ENCODE data around the gene CLCF1.

Gene CLCF1

GRCh38 chr11:67410984-67411784 lies 37.8 kb upstream of the CLCF1 start:
- H2BK5ac ChIP-seq (ENCODE audit: low read length): no peak overlapping the region
- H3K23ac ChIP-seq (ENCODE audit: low read depth, low read length, poor library complexity): no peak overlapping the region
- H4K8ac ChIP-seq (ENCODE audit: low read depth, low read length): no peak overlapping the region
- no peaks in the 10 kb centered on the region for H3K36me3 ChIP-seq (replicated peaks in 1 of 2; ENCODE audit: control insufficient read depth in 2 of 2, insufficient read depth in 2 of 2, low read length in 2 of 2)
- H3K79me1 ChIP-seq (ENCODE audit: low read depth, low read length): peaks cover 2% of the 10 kb centered on the region
- H3K4ac ChIP-seq (ENCODE audit: low read length): peak overlapping the region; percentile 30
- H3K4me2 ChIP-seq (ENCODE audit: insufficient read depth, low read length, poor library complexity, severe bottlenecking): no peak overlapping the region
- H3K9ac ChIP-seq (ENCODE audit: low read depth, low read length, poor library complexity): peak overlapping the region; percentile 12
- H3K9me3 ChIP-seq (replicated peaks in 1 of 2; ENCODE audit: control insufficient read depth in 2 of 2, insufficient read depth in 1 of 2, low read depth in 1 of 2, low read length in 2 of 2): no peaks in the 10 kb centered on the region
- H3K27me3 ChIP-seq (ENCODE audit: control insufficient read depth in 3 of 3, insufficient read depth in 3 of 3, low read depth in 1 of 3, low read length in 3 of 3): peaks cover 0 to 12% (median 2%) of the 10 kb centered on the region in 3 experiments
- WGBS, 2 donors (ENCODE audit: extremely low coverage in 2 of 2, insufficient read length in 2 of 2, insufficient replicate concordance in 1 of 2): no CpG with 5 or more reads among the region's 17 CpGs
- peaks cover 3 to 20% of the 10 kb centered on the region in 2 donors for H3K4me1 ChIP-seq (ENCODE audit: control insufficient read depth in 2 of 2, insufficient read depth in 1 of 2, low read depth in 1 of 2, low read length in 2 of 2)
- H2BK120ac ChIP-seq (ENCODE audit: low read depth, low read length): peak overlapping the region; percentile 39
- no peak overlapping the region for H2BK12ac ChIP-seq (ENCODE audit: low read length)
- no peak overlapping the region for H3K4me3 ChIP-seq (ENCODE audit: low read length in 2 of 2)
- H3K18ac ChIP-seq (ENCODE audit: low read length): peak overlapping the region; percentile 45
- DNase-seq (ENCODE audit: low spot score): no peak
- H4K91ac ChIP-seq (ENCODE audit: low read depth, low read length, poor library complexity): no peak overlapping the region
- H2AFZ ChIP-seq (ENCODE audit: low read length): no peak overlapping the region
- no peak overlapping the region for H3K27ac ChIP-seq (replicated peaks; ENCODE audit: low read length)
- peak overlapping the region; percentile 60 for H2BK15ac ChIP-seq (ENCODE audit: low read length)
- peak overlapping the region; percentile 79 for H2AK5ac ChIP-seq (ENCODE audit: low read depth, low read length)
- no peak overlapping the region for H3K14ac ChIP-seq (ENCODE audit: low read length)

- Histone ChIP-seq H3K4me3 (ENCODE audit: low read length in 2 of 2) (no peak overlapping the region), H3K36me3 (replicated peaks in 1 of 2; ENCODE audit: control insufficient read depth in 2 of 2, insufficient read depth in 2 of 2, low read length in 2 of 2) (no peaks in the 10 kb centered on the region), H2AFZ (ENCODE audit: low read length) (no peak overlapping the region), H4K8ac (ENCODE audit: low read depth, low read length) (no peak overlapping the region), H2BK5ac (ENCODE audit: low read length) (no peak overlapping the region), H3K9ac (ENCODE audit: low read depth, low read length, poor library complexity) (no peak overlapping the region), H3K79me1 (ENCODE audit: low read depth, low read length) (peaks cover 2% of the 10 kb centered on the region), H2BK120ac (ENCODE audit: low read depth, low read length) (no peak overlapping the region), H2AK5ac (ENCODE audit: low read depth, low read length) (peak overlapping the region; percentile 79), H3K27me3 (ENCODE audit: control insufficient read depth in 3 of 3, insufficient read depth in 3 of 3, low read depth in 1 of 3, low read length in 3 of 3) (peaks cover 0 to 9% (median 2%) of the 10 kb centered on the region in 3 experiments), H2BK12ac (ENCODE audit: low read length) (no peak overlapping the region), H4K91ac (ENCODE audit: low read depth, low read length, poor library complexity) (no peak overlapping the region), H3K9me3 (replicated peaks in 1 of 2; ENCODE audit: control insufficient read depth in 2 of 2, insufficient read depth in 1 of 2, low read depth in 1 of 2, low read length in 2 of 2) (no peaks in the 10 kb centered on the region), H3K4me1 (ENCODE audit: control insufficient read depth in 2 of 2, insufficient read depth in 1 of 2, low read depth in 1 of 2, low read length in 2 of 2) (peaks cover 3 to 18% of the 10 kb centered on the region in 2 donors), H2BK15ac (ENCODE audit: low read length) (no peak overlapping the region), H3K4ac (ENCODE audit: low read length) (no peak overlapping the region), H3K23ac (ENCODE audit: low read depth, low read length, poor library complexity) (no peak overlapping the region), H3K14ac (ENCODE audit: low read length) (no peak overlapping the region), H3K4me2 (ENCODE audit: insufficient read depth, low read length, poor library complexity, severe bottlenecking) (no peak overlapping the region), H3K18ac (ENCODE audit: low read length) (peak overlapping the region; percentile 89), H3K27ac (replicated peaks; ENCODE audit: low read length) (no peak overlapping the region)
- DNase-seq (ENCODE audit: low spot score): no peak
- whole genome bisulfite sequencing, 2 donors (ENCODE audit: extremely low coverage in 2 of 2, insufficient read length in 2 of 2, insufficient replicate concordance in 1 of 2): no CpG with 5 or more reads among the region's 15 CpGs
These were observed 37.0 kb upstream of the CLCF1 start for GRCh38 chr11:67410369-67410831.

GRCh38 chr11:67409781-67410368 lies 36.5 kb upstream of the CLCF1 start:
- Histone ChIP-seq H3K4me3 (ENCODE audit: low read length in 2 of 2) (no peak overlapping the region), H3K27me3 (ENCODE audit: control insufficient read depth in 3 of 3, insufficient read depth in 3 of 3, low read depth in 1 of 3, low read length in 3 of 3) (peaks cover 0 to 4% (median under 1%) of the 10 kb centered on the region in 3 experiments), H2BK12ac (ENCODE audit: low read length) (peak overlapping the region; percentile 16), H3K27ac (replicated peaks; ENCODE audit: low read length) (no peak overlapping the region), H3K18ac (ENCODE audit: low read length) (peak overlapping the region; percentile 93), H3K4me1 (ENCODE audit: control insufficient read depth in 2 of 2, insufficient read depth in 1 of 2, low read depth in 1 of 2, low read length in 2 of 2) (peaks cover 3 to 15% of the 10 kb centered on the region in 2 donors), H2AK5ac (ENCODE audit: low read depth, low read length) (peak overlapping the region; percentile 79), H3K9ac (ENCODE audit: low read depth, low read length, poor library complexity) (peak overlapping the region; percentile 55), H2AFZ (ENCODE audit: low read length) (no peak overlapping the region), H3K4me2 (ENCODE audit: insufficient read depth, low read length, poor library complexity, severe bottlenecking) (no peak overlapping the region), H3K14ac (ENCODE audit: low read length) (no peak overlapping the region), H2BK5ac (ENCODE audit: low read length) (no peak overlapping the region), H4K8ac (ENCODE audit: low read depth, low read length) (no peak overlapping the region), H3K79me1 (ENCODE audit: low read depth, low read length) (peaks cover 2% of the 10 kb centered on the region), H3K9me3 (replicated peaks in 1 of 2; ENCODE audit: control insufficient read depth in 2 of 2, insufficient read depth in 1 of 2, low read depth in 1 of 2, low read length in 2 of 2) (no peaks in the 10 kb centered on the region), H3K4ac (ENCODE audit: low read length) (peak overlapping the region; percentile 90), H4K91ac (ENCODE audit: low read depth, low read length, poor library complexity) (no peak overlapping the region), H3K36me3 (replicated peaks in 1 of 2; ENCODE audit: control insufficient read depth in 2 of 2, insufficient read depth in 2 of 2, low read length in 2 of 2) (no peaks in the 10 kb centered on the region), H2BK15ac (ENCODE audit: low read length) (peak overlapping the region; percentile 45), H2BK120ac (ENCODE audit: low read depth, low read length) (peak overlapping the region; percentile 87), H3K23ac (ENCODE audit: low read depth, low read length, poor library complexity) (peak overlapping the region; percentile 49)
- no peak for DNase-seq (ENCODE audit: low spot score)
- no CpG with 5 or more reads among the region's 13 CpGs for WGBS, 2 donors (ENCODE audit: extremely low coverage in 2 of 2, insufficient read length in 2 of 2, insufficient replicate concordance in 1 of 2)

- H3K23ac ChIP-seq (ENCODE audit: low read depth, low read length, poor library complexity): no peak overlapping the region
- WGBS, 2 donors (ENCODE audit: extremely low coverage in 2 of 2, insufficient read length in 2 of 2, insufficient replicate concordance in 1 of 2): no CpG with 5 or more reads among the region's 24 CpGs
- no peak overlapping the region for H4K91ac ChIP-seq (ENCODE audit: low read depth, low read length, poor library complexity)
- DNase-seq (ENCODE audit: low spot score): no peak
- no peak overlapping the region for H3K4me3 ChIP-seq (ENCODE audit: low read length in 2 of 2)
- no peak overlapping the region for H2BK5ac ChIP-seq (ENCODE audit: low read length)
- no peaks in the 10 kb centered on the region for H3K9me3 ChIP-seq (replicated peaks in 1 of 2; ENCODE audit: control insufficient read depth in 2 of 2, insufficient read depth in 1 of 2, low read depth in 1 of 2, low read length in 2 of 2)
- peak overlapping the region; percentile 49 for H2BK120ac ChIP-seq (ENCODE audit: low read depth, low read length)
- peaks cover 8 to 15% of the 10 kb centered on the region in 2 donors for H3K4me1 ChIP-seq (ENCODE audit: control insufficient read depth in 2 of 2, insufficient read depth in 1 of 2, low read depth in 1 of 2, low read length in 2 of 2)
- no peak overlapping the region for H3K4me2 ChIP-seq (ENCODE audit: insufficient read depth, low read length, poor library complexity, severe bottlenecking)
- no peaks in the 10 kb centered on the region for H3K27me3 ChIP-seq (ENCODE audit: control insufficient read depth in 3 of 3, insufficient read depth in 3 of 3, low read depth in 1 of 3, low read length in 3 of 3)
- no peak overlapping the region for H2BK12ac ChIP-seq (ENCODE audit: low read length)
- no peak overlapping the region for H3K27ac ChIP-seq (replicated peaks; ENCODE audit: low read length)
- no peaks in the 10 kb centered on the region for H3K36me3 ChIP-seq (replicated peaks in 1 of 2; ENCODE audit: control insufficient read depth in 2 of 2, insufficient read depth in 2 of 2, low read length in 2 of 2)
- H2AK5ac ChIP-seq (ENCODE audit: low read depth, low read length): peak overlapping the region; percentile 57
- H3K14ac ChIP-seq (ENCODE audit: low read length): no peak overlapping the region
- H4K8ac ChIP-seq (ENCODE audit: low read depth, low read length): no peak overlapping the region
- H2BK15ac ChIP-seq (ENCODE audit: low read length): peak overlapping the region; percentile 45
- peak overlapping the region; percentile 50 for H3K18ac ChIP-seq (ENCODE audit: low read length)
- H2AFZ ChIP-seq (ENCODE audit: low read length): no peak overlapping the region
- no peak overlapping the region for H3K9ac ChIP-seq (ENCODE audit: low read depth, low read length, poor library complexity)
- H3K79me1 ChIP-seq (ENCODE audit: low read depth, low read length): peaks cover 2% of the 10 kb centered on the region
- no peak overlapping the region for H3K4ac ChIP-seq (ENCODE audit: low read length)
These were observed 35.9 kb upstream of the CLCF1 start for GRCh38 chr11:67409261-67409666.

Data from neuronal stem cell (in vitro differentiated cells).